HL-60/S4 (cell line): ENCODE results near the gene KCNK13.
"Not testable (repeated sequence)": the region's sequence is repeated elsewhere in the genome, so short reads cannot be mapped to it uniquely, and the experiment has no call there.

Experiments used
- in situ Hi-C: fragments of 300-500 bp; cut with MboI; formaldehyde crosslinking; loops from 2 replicates; pipeline ENCODE4 v1.14.3; 2022; ENCODE audit warnings: low sequenced_read_pairs

KCNK13 gene

DNA sequence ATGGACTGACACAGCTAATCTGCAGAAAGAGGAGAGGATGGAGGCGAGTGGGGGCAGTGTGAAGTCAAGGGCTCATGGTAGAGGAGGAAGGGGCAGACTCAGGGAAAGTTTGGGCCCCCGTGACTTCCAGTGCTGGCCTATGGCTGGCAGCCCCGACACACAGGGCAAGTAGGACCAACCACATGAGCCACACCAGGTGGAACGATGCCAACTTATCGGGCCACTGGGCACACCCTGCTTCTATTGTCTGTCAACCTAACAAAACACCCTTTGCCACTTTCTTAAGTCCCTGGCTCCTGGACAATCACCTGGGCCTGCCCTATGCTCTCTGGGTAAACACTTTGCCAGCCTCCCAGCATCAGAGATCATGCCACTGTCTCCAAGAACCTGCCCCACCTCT is 129.4 kb downstream of the KCNK13 start:
- in situ Hi-C loops: no loop called here

DNA sequence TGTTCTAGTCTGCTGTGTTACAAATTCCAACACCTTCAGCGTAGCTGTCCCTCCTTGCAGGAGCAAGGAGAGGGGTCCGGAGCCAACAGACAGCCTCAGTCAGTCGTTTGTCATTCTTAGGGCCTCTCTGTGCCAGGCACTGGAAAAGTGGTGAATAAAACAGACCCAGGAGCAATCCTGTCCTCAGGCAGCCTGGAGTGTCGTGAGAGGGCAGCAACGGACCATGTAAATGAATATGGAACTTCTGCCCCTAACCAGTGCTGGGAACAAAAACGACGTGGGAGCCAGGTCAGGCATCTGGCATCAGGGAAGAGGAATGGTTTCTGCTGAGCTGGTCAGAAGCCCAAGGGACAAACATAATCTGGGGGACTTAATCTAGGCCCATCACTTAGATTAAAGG is 129.8 kb downstream of the KCNK13 start:
- in situ Hi-C loops: no loop called here

DNA sequence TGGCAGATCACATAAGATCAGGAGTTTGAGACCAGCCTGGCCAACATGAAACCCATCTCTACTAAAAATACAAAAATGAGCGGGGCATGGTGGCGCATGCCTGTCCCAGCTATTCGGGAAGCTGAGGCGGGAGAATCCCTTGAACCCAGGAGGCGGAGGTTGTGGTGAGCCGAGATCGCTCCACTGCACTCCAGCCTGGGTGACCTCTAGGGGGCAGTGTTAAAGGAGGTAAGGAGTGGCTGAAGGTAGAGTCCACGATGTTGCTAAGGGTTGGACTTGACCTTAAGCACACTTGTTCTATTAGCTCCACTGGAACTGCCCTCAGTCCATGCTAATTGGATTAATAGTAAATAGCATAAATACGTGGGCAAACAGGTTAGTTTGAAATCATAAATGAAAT is 132.1 kb downstream of the KCNK13 start:
- in situ Hi-C loops: no loop called here

DNA sequence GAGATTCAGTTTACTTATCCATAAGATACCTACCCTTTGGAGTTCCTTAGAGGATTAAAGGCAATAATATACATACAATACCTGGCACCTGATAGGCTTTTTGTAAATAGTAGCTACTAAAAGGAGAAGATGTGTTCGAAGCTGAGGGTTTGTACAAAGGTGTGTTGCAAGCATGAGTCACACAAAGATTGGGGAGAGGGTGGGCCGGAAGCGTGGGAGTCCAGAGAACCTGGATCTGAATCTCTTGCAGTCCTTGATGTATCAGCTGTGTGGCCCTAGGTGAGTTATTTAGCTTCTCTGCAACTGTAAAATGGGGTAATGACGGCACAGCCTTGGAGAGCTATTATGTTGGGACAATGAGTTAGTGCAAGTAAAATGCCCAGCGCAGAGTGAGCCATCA is 132.9 kb downstream of the KCNK13 start:
- in situ Hi-C loops: no loop called here

DNA sequence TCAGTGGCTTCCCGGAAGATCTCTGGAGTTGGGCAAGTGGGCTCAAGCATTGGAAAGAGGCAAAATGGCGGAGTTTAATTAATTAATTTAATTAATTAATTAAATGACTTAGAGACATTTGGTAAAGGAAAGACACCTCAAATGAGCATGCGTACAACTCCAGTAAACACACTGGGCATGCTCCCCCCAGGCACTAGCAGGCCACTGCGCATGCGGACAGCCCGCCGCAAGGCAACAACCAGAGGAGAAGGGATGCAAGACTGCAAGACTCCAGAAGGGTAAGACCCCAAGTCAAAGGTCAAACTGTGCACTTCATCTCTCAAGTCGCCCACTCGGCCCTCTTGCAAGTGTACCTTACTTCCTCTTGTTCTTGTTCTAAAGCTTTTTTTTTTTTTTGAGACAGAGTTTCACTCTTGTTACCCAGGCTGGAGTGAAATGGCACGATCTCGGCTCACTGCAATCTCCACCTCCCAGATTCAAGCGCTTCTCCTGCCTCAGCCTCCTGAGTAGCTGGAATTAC is 136.8 kb downstream of the KCNK13 start:
- in situ Hi-C loops: no loop called here

DNA sequence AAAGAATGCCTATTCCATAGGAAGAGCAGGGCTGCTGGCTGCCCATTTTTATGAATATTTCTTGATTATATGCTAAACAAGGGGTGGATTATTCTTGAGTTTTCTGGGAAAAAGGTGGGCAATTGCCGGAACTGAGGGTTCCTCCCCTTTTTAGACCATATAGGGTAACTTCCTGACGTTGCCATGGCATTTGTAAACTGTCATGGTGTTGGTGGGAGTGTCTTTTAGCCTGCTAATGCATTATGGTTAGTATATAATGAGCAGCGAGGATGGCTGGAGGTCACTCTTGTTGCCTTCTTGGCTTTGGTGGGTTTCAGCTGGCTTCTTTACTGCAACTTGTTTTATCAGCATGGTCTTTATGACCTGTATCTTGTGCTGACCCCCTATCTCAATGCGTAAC is 138.8 kb downstream of the KCNK13 start:
- in situ Hi-C loops: not testable (repeated sequence)

DNA sequence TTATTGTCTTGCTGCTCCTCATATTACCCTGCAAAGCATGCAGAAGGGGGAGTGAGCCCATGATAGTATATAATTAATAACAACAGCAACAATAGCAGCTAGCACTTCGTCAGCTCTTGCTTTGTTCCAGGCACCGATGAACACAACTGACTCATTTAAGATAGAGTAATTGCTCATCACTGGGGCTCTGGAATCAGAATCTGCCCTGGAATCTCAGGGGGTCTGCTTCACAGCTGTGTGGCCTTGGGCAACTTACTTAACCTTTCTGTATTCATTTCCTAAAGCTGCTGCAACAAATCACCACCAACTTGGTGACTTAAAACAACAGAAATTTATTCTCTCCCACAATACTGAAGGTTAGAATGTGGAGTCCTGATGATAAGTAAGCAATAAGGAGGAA is 139.6 kb downstream of the KCNK13 start:
- in situ Hi-C loops: no loop called here

DNA sequence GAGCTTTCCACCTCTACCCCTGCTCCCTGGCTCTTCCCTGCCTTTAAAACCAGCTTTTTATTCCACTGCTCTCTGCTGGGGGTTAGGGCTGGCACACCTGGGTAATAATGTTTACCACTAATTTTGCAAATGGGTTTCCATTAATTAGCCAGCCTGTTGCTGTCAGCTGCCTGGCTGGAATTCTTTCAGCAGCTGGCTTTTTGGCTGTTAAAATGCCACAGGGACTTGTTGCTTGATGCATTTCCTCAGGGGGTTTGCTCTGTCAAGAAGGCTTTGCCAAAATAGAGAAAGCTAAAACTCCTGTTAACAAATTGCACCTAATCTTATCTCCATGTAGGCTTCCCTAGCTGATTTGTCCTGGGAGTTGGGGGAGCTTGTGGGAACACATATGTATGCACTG is 142.7 kb downstream of the KCNK13 start:
- in situ Hi-C loops: no loop called here

DNA sequence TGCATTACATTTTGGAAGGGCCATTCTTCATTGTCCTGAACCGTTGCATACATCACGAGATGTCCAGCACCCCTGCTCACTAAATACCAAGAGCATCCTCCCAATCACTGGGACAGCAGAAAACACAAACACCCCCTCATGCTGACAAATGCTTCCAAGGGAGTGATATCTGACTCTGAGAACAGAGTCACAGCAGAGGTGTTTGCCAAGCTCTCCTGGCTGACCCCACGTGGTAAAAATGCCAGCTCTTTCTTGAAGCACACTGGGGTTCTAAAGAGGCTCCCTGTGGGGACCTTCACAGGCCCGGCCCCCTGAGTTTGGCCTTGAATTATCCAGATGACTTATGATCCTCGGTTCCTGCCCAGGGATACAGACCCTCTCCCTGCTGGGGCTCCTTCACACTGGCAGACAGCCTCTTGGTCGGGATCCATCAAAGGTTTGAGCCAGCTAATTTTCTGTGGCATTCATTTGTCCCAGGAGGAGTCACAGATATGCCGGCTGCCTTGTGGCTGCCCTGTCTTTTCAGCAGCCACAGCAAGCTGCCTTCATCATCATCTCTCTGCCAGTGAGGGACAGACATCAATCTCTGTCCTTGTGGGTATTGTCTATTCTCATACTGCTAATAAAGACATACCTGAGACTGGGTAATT is 151.4 kb downstream of the KCNK13 start:
- in situ Hi-C loops: no loop called here

DNA sequence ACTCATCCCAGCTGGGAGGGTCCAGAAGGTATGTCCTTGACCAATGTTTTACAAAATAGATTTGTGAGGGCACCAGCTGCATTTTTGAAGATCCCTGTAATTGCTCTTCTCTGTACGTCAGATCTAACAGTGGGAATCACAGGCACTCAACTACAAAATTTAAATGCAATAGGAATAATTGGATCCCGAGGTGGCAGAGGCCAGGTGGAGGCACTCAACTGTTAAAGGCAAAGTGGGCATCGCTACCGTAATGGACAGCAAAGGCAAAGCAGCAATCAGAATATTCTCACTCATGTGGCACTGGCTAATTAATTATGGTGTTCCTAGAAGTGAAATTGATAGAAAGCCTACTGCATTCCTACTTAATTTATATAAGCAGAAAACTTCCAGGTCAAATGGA is 166.7 kb downstream of the KCNK13 start:
- in situ Hi-C loops: loop anchor here (25.0 kb wide), 1 partner anchor 241 kb away; no protein-coding TSS in a partner anchor

DNA sequence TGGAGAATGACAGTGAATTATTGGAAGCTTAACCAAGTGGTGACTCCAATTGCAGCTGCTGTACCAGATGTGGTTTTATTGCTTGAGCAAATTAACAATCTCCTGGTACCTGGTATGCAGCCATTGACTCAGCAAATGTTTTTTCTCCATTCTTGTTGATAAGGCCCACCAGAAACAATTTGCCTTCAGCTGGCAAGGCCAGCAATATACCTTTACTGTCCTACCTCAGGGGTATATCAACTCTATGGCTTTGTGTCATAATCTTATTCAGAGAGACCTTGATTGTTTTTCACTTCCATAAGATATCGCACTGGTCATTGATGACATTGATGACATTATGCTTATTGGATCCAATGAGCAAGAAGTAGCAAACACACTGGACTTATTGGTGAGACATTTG is 168.1 kb downstream of the KCNK13 start:
- in situ Hi-C loops: loop anchor here (25.0 kb wide), 1 partner anchor 243 kb away; no protein-coding TSS in a partner anchor
